GM18519 (cell line): Measurements from ENCODE around the gene RNF113A.
"Not testable (repeated sequence)": the region's sequence is repeated elsewhere in the genome, so short reads cannot be mapped to it uniquely, and the experiment has no call there.

ENCODE experiments used
- ATAC-seq: cut with Tn5 transposase; IDR thresholded peaks from one replicate; pipeline ENCODE4 v1.9.1; 2021; ENCODE audit warnings: mild to moderate bottlenecking, moderate library complexity; ENCODE audit not compliant: unreplicated experiment, low FRiP score

The RNF113A gene

DNA sequence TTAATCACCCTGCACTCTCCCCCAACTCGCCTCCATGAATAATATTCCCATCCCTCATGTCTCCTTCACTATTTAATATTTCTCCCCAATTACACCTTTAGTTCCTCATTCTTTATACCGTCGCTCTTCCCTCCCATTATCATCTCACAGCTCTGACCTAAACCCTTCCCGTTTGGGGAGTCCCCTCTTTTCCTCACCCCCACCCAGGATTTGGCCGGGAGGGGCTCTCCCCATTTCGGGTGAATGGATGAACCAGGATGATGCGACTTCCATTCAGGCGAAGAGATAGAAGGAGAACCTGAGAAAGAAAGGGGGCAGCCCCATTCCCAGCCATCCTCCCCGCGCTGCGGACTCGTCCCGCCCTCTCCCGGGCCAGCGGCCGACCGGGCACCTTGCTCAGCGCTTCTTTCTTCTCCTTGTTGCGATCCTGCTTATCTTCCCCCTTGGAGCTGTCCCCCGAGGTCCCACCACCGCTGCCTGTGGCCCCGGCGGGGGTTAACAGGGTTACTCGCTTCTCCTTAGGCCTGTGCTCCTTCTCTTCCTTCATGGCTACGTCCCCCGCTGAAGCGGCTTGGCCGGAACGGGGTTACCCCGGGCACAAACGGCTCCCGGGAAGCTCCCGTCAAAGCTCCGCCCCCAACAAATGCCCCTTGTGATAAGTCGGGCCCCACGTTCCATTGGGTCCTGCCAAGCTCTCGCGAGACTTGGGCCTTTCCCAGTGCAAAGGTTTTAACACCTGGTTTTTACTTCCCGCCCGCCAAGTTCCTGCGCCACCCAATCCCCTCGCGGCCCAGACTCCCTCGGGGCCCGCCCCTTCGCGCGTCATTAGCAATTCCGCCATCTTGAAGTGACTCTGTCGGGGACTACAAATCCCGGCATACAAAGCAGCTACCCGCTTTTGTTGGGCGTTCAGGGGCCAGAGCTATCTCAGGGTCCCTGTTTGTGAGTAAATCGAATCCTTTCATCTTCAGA, 18.9 kb downstream of the RNF113A start, which contains the start of gene UPF3B:
UPF3B (minus strand) TSS at position 582 of the 972 bp plus-strand sequence; CDS start at position 547, 35 bp downstream.
- ATAC-seq: peak; percentile 93

GRCh38 chrX:119833905-119834304, 37.6 kb downstream of the RNF113A start:
- ATAC-seq: no peak

DNA sequence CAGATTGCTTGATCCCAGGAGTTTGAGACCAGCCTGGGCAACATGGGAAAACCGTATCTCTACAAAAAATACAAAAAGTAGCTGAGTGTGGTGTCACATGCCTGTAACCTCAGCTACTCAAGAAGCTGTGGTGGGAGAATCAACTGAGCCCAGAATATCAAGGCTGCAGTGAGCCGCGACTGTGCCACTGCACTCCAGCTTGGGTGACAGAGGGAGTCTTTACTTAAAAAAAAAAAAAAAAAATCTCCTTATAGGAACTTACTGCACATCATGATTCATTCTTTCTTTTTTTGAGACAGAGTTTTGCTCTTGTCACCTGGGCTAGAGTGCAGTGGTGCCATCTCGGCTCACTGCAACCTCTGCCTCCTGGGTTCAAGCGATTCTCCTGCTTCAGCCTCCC, 43.1 kb downstream of the RNF113A start:
- ATAC-seq: no peak

GRCh38 chrX:119826399-119826959, 45.1 kb downstream of the RNF113A start:
- ATAC-seq: no peak

GRCh38 chrX:119824221-119824620, 47.3 kb downstream of the RNF113A start:
- ATAC-seq: not testable (repeated sequence)

DNA sequence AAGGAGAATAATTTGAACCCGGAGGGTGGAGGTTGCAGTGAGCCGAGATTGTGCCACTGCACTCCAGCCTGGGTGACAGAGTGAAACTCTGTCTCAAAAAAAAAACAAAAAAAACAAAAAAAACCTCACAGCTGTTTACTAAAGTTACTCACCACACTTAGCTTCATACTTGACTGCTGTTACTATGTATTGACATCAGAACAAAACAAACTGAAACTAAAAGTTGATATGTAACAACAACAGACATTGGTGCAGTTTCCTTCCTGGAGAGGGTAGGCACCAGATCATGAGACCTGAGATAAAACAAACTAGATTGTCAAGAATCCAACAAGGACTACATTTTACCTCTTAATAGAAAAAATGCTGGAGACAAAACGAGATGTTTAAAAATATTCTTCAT, 49.8 kb downstream of the RNF113A start:
- ATAC-seq: peak; percentile 82
